NCI-H460 (cell line): ENCODE results near the gene NAT14. TPM values are rescaled to one million over a fixed set of nuclear protein-coding genes. Genes with fewer than 3 reads are reported as not detected.

Experiments used
- DNase-seq: peaks from one replicate; pipeline ENCODE4 v3.0.0-alpha.2; 2016; ENCODE audit warnings: low read depth; ENCODE audit errors: extremely low read depth
- total RNA-seq: library from RNA; depleted of rRNA; stranded (reverse); fragments of >200 nt; shearing (Covaris generic); gene quantifications from 2 replicates; pipeline ENCODE4 v1.2.3, GENCODE V29; 2014

Gene NAT14
- total RNA-seq, 1 experiment from 2014 or later, result 3.9 TPM

GRCh38 chr19:55467236-55468053, 17.5 kb upstream of the NAT14 start:
- DNase-seq, result no peak

GRCh38 chr19:55468054-55468393, 17.0 kb upstream of the NAT14 start:
- DNase-seq, result no peak

- DNase-seq, result no peak
These were observed 13.7 kb upstream of the NAT14 start for GRCh38 chr19:55471266-55471665.

- no peak for DNase-seq
These were observed 12.5 kb upstream of the NAT14 start for GRCh38 chr19:55472463-55472862.

- no peak for DNase-seq
These were observed 11.6 kb upstream of the NAT14 start for GRCh38 chr19:55473225-55474012.

GRCh38 chr19:55474269-55475265, 10.4 kb upstream of the NAT14 start:
- no peak for DNase-seq

- peak; percentile 94 for DNase-seq
These were observed 8.8 kb upstream of the NAT14 start, which contains the start of gene ZNF628 for GRCh38 chr19:55476100-55476775. ZNF628 (plus strand) TSS chr19:55476617; CDS start chr19:55479911, 3,294 bp downstream.

GRCh38 chr19:55477905-55478304, 7.1 kb upstream of the NAT14 start:
- DNase-seq, result no peak

- no peak for DNase-seq
These were observed 6.6 kb upstream of the NAT14 start for GRCh38 chr19:55478364-55478763.

- no peak for DNase-seq
These were observed 5.9 kb upstream of the NAT14 start for GRCh38 chr19:55479045-55479444.

GRCh38 chr19:55479451-55480230, 5.3 kb upstream of the NAT14 start:
- DNase-seq, result no peak

- no peak for DNase-seq
These were observed 3.7 kb upstream of the NAT14 start for GRCh38 chr19:55481148-55481793.

GRCh38 chr19:55481794-55482155, 3.2 kb upstream of the NAT14 start:
- DNase-seq, result no peak

GRCh38 chr19:55482156-55482961, 2.6 kb upstream of the NAT14 start:
- no peak for DNase-seq

- DNase-seq, result no peak
These were observed 1.9 kb upstream of the NAT14 start for GRCh38 chr19:55482967-55483705.

- no peak for DNase-seq
These were observed 1.0 kb upstream of the NAT14 start for GRCh38 chr19:55483706-55484592.
